ENCODE results near the gene MMP12. TPM values are rescaled to one million over a fixed set of nuclear protein-coding genes. Genes with fewer than 3 reads are reported as not detected.
"Not testable (repeated sequence)": the region's sequence is repeated elsewhere in the genome, so short reads cannot be mapped to it uniquely, and the experiment has no call there.

The MMP12 gene
- total RNA-seq (3.8 TPM), polyA plus RNA-seq (0.62 TPM)

GRCh38 chr11:102874852-102875251 is at the start of gene MMP12:
Gene MMP12 (minus strand): TSS chr11:102874982. CDS start chr11:102874937, 45 bp downstream.
- Histone ChIP-seq H3K36me3 (ENCODE audit: insufficient read depth) (no peaks in the 10 kb centered on the region), H3K27ac (ENCODE audit: low read depth) (no peak within 1 kb of the TSS), H3K4me3 (ENCODE audit: low read depth, low read length) (no peak within 1 kb of the TSS), H3K4me1 (ENCODE audit: insufficient read depth) (no peaks in the 10 kb centered on the region)
- 57% methylated on average over 4 of the region's 4 CpGs for WGBS
- DNase-seq (ENCODE audit: extremely low spot score) = no peak

- DNase-seq (ENCODE audit: extremely low spot score) = no peak
- H3K27ac ChIP-seq (ENCODE audit: low read depth) = no peak overlapping the region
- WGBS = 77% methylated on average over 3 of the region's 3 CpGs
- no peaks in the 10 kb centered on the region for H3K4me1 ChIP-seq (ENCODE audit: insufficient read depth)
- no peaks in the 10 kb centered on the region for H3K36me3 ChIP-seq (ENCODE audit: insufficient read depth)
- H3K4me3 ChIP-seq (ENCODE audit: low read depth, low read length) = no peak overlapping the region
Measured at GRCh38 chr11:102921587-102922220, 46.9 kb upstream of the MMP12 start.

GRCh38 chr11:102920118-102920684 is 45.4 kb upstream of the MMP12 start:
- no peak for DNase-seq (ENCODE audit: extremely low spot score)
- WGBS = 81% methylated on average over 13 of the region's 13 CpGs
- Histone ChIP-seq H3K27ac (ENCODE audit: low read depth) (no peak overlapping the region), H3K4me3 (ENCODE audit: low read depth, low read length) (no peak overlapping the region), H3K36me3 (ENCODE audit: insufficient read depth) (no peaks in the 10 kb centered on the region), H3K4me1 (ENCODE audit: insufficient read depth) (no peaks in the 10 kb centered on the region)

- Histone ChIP-seq H3K36me3 (ENCODE audit: insufficient read depth) (no peaks in the 10 kb centered on the region), H3K4me3 (ENCODE audit: low read depth, low read length) (no peak overlapping the region), H3K4me1 (ENCODE audit: insufficient read depth) (no peaks in the 10 kb centered on the region), H3K27ac (ENCODE audit: low read depth) (no peak overlapping the region)
- DNase-seq (ENCODE audit: extremely low spot score) = no peak
Measured at GRCh38 chr11:102915044-102915375, 40.2 kb upstream of the MMP12 start.

GRCh38 chr11:102914238-102915043 is 39.7 kb upstream of the MMP12 start:
- Histone ChIP-seq H3K4me3 (ENCODE audit: low read depth, low read length) (no peak overlapping the region), H3K36me3 (ENCODE audit: insufficient read depth) (no peaks in the 10 kb centered on the region), H3K27ac (ENCODE audit: low read depth) (no peak overlapping the region), H3K4me1 (ENCODE audit: insufficient read depth) (no peaks in the 10 kb centered on the region)
- 33% methylated on average over 3 of the region's 3 CpGs for WGBS
- DNase-seq (ENCODE audit: extremely low spot score) = no peak

- H3K4me1 ChIP-seq (ENCODE audit: insufficient read depth) = no peaks in the 10 kb centered on the region
- DNase-seq (ENCODE audit: extremely low spot score) = no peak
- WGBS = 71% methylated on average over 2 of the region's 2 CpGs
- no peaks in the 10 kb centered on the region for H3K36me3 ChIP-seq (ENCODE audit: insufficient read depth)
- no peak overlapping the region for H3K4me3 ChIP-seq (ENCODE audit: low read depth, low read length)
- H3K27ac ChIP-seq (ENCODE audit: low read depth) = no peak overlapping the region
Measured at GRCh38 chr11:102912482-102912830, 37.7 kb upstream of the MMP12 start.

- no peak overlapping the region for H3K4me3 ChIP-seq (ENCODE audit: low read depth, low read length)
- no peak for DNase-seq (ENCODE audit: extremely low spot score)
- H3K36me3 ChIP-seq (ENCODE audit: insufficient read depth) = no peaks in the 10 kb centered on the region
- H3K27ac ChIP-seq (ENCODE audit: low read depth) = no peak overlapping the region
- WGBS = 88% methylated on average over 13 of the region's 13 CpGs
- no peaks in the 10 kb centered on the region for H3K4me1 ChIP-seq (ENCODE audit: insufficient read depth)
Measured at GRCh38 chr11:102911758-102912481, 37.1 kb upstream of the MMP12 start.

GRCh38 chr11:102905848-102906247 is 31.1 kb upstream of the MMP12 start:
- not testable (repeated sequence) for H3K4me1 ChIP-seq (ENCODE audit: insufficient read depth); H3K4me3 ChIP-seq (ENCODE audit: low read depth, low read length); H3K36me3 ChIP-seq (ENCODE audit: insufficient read depth); H3K27ac ChIP-seq (ENCODE audit: low read depth); DNase-seq (ENCODE audit: extremely low spot score)
- 79% methylated on average over 5 of the region's 5 CpGs for WGBS

- WGBS = 82% methylated on average over 5 of the region's 5 CpGs
- not testable (repeated sequence) for H3K27ac ChIP-seq (ENCODE audit: low read depth)
Measured at GRCh38 chr11:102903895-102904294, 29.1 kb upstream of the MMP12 start.

GRCh38 chr11:102900346-102900745 is 25.6 kb upstream of the MMP12 start:
- no peak for DNase-seq (ENCODE audit: extremely low spot score)
- WGBS = 72% methylated on average over 2 of the region's 2 CpGs

More at GRCh38 chr11:102903895-102904294, 29.1 kb upstream of the MMP12 start:
- DNase-seq (ENCODE audit: extremely low spot score); H3K4me1 ChIP-seq (ENCODE audit: insufficient read depth); H3K36me3 ChIP-seq (ENCODE audit: insufficient read depth); H3K4me3 ChIP-seq (ENCODE audit: low read depth, low read length): not testable (repeated sequence)

GRCh38 chr11:102891736-102892135 is 17.0 kb upstream of the MMP12 start:
- H3K27ac ChIP-seq (ENCODE audit: low read depth) = no peak overlapping the region
- no peak for DNase-seq (ENCODE audit: extremely low spot score)
- H3K36me3 ChIP-seq (ENCODE audit: insufficient read depth) = no peaks in the 10 kb centered on the region
- H3K4me1 ChIP-seq (ENCODE audit: insufficient read depth) = no peaks in the 10 kb centered on the region
- 89% methylated on average over 1 of the region's 1 CpG for WGBS
- no peak overlapping the region for H3K4me3 ChIP-seq (ENCODE audit: low read depth, low read length)

More at GRCh38 chr11:102900346-102900745, 25.6 kb upstream of the MMP12 start:
- no peak overlapping the region for H3K4me3 ChIP-seq (ENCODE audit: low read depth, low read length)
- no peak overlapping the region for H3K27ac ChIP-seq (ENCODE audit: low read depth)
- no peaks in the 10 kb centered on the region for H3K4me1 ChIP-seq (ENCODE audit: insufficient read depth)
- no peaks in the 10 kb centered on the region for H3K36me3 ChIP-seq (ENCODE audit: insufficient read depth)

- Histone ChIP-seq H3K4me1 (ENCODE audit: insufficient read depth) (no peaks in the 10 kb centered on the region), H3K4me3 (ENCODE audit: low read depth, low read length) (no peak overlapping the region)
- 75% methylated on average over 6 of the region's 6 CpGs for WGBS
Measured at GRCh38 chr11:102886999-102887398, 12.2 kb upstream of the MMP12 start.

GRCh38 chr11:102883141-102883540 is 8.4 kb upstream of the MMP12 start:
- H3K4me1 ChIP-seq (ENCODE audit: insufficient read depth) = no peaks in the 10 kb centered on the region
- no peaks in the 10 kb centered on the region for H3K36me3 ChIP-seq (ENCODE audit: insufficient read depth)
- no peak for DNase-seq (ENCODE audit: extremely low spot score)
- WGBS = 94% methylated on average over 3 of the region's 3 CpGs
- no peak overlapping the region for H3K4me3 ChIP-seq (ENCODE audit: low read depth, low read length)
- H3K27ac ChIP-seq (ENCODE audit: low read depth) = no peak overlapping the region

More at GRCh38 chr11:102886999-102887398, 12.2 kb upstream of the MMP12 start:
- no peak overlapping the region for H3K27ac ChIP-seq (ENCODE audit: low read depth)
- H3K36me3 ChIP-seq (ENCODE audit: insufficient read depth) = no peaks in the 10 kb centered on the region
- DNase-seq (ENCODE audit: extremely low spot score) = no peak

Data from urinary bladder (tissue), 4 donors.